ENCODE data around the gene ELAVL1.
"Not testable (repeated sequence)": the region's sequence is repeated elsewhere in the genome, so short reads cannot be mapped to it uniquely, and the experiment has no call there.

Gene ELAVL1

GRCh38 chr19:8005534-8006256 is at the start of gene ELAVL1:
TSS of gene ELAVL1 (minus strand) at chr19:8005641. CDS start at chr19:7991815, 13,826 bp downstream.
- peak; percentile 92 for DNase-seq (ENCODE audit: low read depth)

GRCh38 chr19:8054169-8054568 is 48.7 kb upstream of the ELAVL1 start:
- no peak for DNase-seq (ENCODE audit: low read depth)

GRCh38 chr19:8052464-8052859 is 47.0 kb upstream of the ELAVL1 start, which contains the start of gene CCL25:
TSS of gene CCL25 (plus strand) at chr19:8052760. CDS start at chr19:8053050, 290 bp downstream.
- no peak for DNase-seq (ENCODE audit: low read depth)

- peak; percentile 90 for DNase-seq (ENCODE audit: low read depth)
Measured at GRCh38 chr19:8050274-8051096, 45.0 kb upstream of the ELAVL1 start.

GRCh38 chr19:8046569-8047165 is 41.2 kb upstream of the ELAVL1 start:
- no peak for DNase-seq (ENCODE audit: low read depth)

- no peak for DNase-seq (ENCODE audit: low read depth)
Measured at GRCh38 chr19:8045872-8046568, 40.6 kb upstream of the ELAVL1 start.

GRCh38 chr19:8044018-8044417 is 38.6 kb upstream of the ELAVL1 start:
- no peak for DNase-seq (ENCODE audit: low read depth)

GRCh38 chr19:8042900-8043299 is 37.5 kb upstream of the ELAVL1 start:
- DNase-seq (ENCODE audit: low read depth), result no peak

GRCh38 chr19:8041531-8041931 is 36.1 kb upstream of the ELAVL1 start:
- DNase-seq (ENCODE audit: low read depth), result no peak

GRCh38 chr19:8039231-8039630 is 33.8 kb upstream of the ELAVL1 start:
- DNase-seq (ENCODE audit: low read depth), result no peak

GRCh38 chr19:8038815-8039214 is 33.4 kb upstream of the ELAVL1 start:
- DNase-seq (ENCODE audit: low read depth), result no peak

- no peak for DNase-seq (ENCODE audit: low read depth)
Measured at GRCh38 chr19:8036434-8037099, 31.1 kb upstream of the ELAVL1 start.

- no peak for DNase-seq (ENCODE audit: low read depth)
Measured at GRCh38 chr19:8034178-8034525, 28.7 kb upstream of the ELAVL1 start.

GRCh38 chr19:8033287-8034177 is 28.1 kb upstream of the ELAVL1 start:
- not testable (repeated sequence) for DNase-seq (ENCODE audit: low read depth)

- DNase-seq (ENCODE audit: low read depth), result no peak
Measured at GRCh38 chr19:8030960-8031359, 25.5 kb upstream of the ELAVL1 start.

- no peak for DNase-seq (ENCODE audit: low read depth)
Measured at GRCh38 chr19:8028951-8029491, 23.6 kb upstream of the ELAVL1 start.

- no peak for DNase-seq (ENCODE audit: low read depth)
Measured at GRCh38 chr19:8025316-8025715, 19.9 kb upstream of the ELAVL1 start.

GRCh38 chr19:8024256-8024655 is 18.8 kb upstream of the ELAVL1 start:
- not testable (repeated sequence) for DNase-seq (ENCODE audit: low read depth)

- no peak for DNase-seq (ENCODE audit: low read depth)
Measured at GRCh38 chr19:8023371-8023770, 17.9 kb upstream of the ELAVL1 start.

GRCh38 chr19:8022275-8022674 is 16.8 kb upstream of the ELAVL1 start:
- no peak for DNase-seq (ENCODE audit: low read depth)

All from activated T-cell treated with anti-CD3 and anti-CD28 coated beads for 48 hours (primary cell).